NOMO-1 treated with DMSO at 0.1 percent for 48 hours (cell line): Measurements from ENCODE around the gene SCN4B.
A peak's percentile ranks its signal among the peaks of the same experiment; 100 is the strongest.

Experiments used
- DNase-seq: peaks from one replicate; lab custom pipeline; 2025; ENCODE audit not compliant: unreplicated experiment; lab: John Stamatoyannopoulos, UW

The SCN4B gene

GRCh38 chr11:118102721-118103261 is 49.8 kb downstream of the SCN4B start:
- DNase-seq, result no peak

GRCh38 chr11:118100691-118101232 is 51.9 kb downstream of the SCN4B start:
- no peak for DNase-seq

DNA sequence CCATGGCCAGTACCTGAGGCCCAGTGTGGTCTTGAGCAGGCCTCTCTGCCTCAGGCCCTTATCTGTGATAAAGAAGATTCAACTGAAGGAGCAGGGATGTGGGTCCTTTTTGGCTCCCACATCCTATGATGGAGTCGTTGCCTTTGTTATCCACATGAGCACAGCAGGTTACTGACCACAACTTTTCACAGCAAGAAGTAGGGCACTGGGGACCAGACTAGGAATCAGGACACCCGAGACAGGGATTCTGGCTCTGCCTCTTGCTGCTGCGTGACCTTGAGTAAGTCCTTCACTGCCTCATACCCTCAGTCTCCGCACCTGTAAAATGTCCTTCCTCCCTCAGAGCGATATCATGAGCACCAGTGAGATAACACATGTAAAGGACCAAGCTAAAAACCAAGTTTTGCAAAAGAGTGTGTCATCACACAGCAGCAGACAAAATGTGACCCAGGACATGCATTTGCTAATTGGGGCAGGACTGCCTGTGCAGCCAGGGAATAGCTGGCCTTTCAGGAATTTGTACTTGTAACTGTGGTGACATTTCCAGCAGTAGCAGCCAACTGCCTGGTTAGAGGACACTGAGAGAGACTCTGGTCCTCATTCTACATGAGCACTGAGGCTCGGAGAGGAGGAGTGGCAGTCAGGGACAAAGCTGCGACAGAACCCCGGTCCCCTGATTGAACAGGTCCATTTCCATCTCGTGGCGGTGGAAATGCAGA is 52.6 kb downstream of the SCN4B start:
- no peak for DNase-seq

- no peak for DNase-seq
Observed at GRCh38 chr11:118098996-118099837, 53.4 kb downstream of the SCN4B start.

DNA sequence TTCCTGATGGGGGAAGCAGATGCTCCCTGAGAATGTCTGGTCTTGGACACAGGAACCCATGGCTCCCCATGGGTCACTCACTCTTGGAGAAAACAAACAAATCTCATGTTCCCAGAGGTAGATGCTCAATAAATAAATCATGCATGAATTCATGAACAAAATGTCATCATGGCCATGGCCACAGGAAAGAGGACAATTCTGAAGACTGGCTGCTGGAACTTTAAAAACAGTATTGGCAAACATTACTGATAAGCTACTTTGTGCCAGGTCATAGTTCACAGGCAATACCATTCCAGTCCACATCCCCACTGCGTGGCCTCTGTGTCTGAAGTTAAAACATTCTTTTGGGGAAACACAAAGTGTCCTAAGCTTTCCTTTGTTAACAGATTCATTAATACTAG is 56.7 kb downstream of the SCN4B start:
- no peak for DNase-seq

DNA sequence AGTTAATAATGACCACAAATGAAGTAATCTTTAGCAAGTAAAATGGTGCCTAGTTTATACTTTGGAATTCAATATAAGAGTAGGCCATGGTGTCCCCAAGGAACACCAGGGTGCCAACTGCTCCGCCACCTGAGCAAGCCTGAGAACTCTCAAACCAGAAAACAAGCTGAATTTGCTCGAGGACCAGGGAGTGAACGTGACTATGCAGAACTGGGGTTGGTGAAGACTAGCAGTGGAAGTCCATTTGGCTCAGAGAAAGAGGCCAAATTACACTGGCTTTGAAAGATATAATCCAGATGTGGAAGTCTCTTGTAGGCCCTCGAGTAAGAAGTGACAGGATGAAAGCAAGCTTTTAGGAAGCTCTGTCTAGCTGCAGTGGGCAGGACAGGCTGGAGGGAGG is 57.1 kb downstream of the SCN4B start:
- DNase-seq, result no peak

GRCh38 chr11:118092907-118093571 is 59.6 kb downstream of the SCN4B start:
- no peak for DNase-seq

DNA sequence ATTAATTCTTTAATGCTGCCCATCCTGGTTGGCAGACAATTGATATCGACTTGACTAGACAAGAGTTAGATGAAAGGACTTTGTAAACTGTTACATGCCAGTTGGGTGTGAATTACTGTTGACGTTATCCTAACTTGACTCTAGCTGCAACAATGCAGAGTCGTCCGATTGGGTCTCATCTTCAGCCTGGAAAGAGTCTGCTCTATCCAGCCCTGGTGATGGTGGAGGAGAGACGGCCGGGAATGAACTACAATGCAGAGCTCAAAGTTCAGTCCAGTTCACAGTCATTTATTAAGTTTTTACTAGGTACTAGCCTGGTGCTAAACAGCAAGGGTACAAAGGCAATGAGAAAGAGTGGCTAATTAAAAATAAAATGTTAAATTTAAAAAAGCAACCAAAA is 60.9 kb downstream of the SCN4B start:
- DNase-seq, result no peak

DNA sequence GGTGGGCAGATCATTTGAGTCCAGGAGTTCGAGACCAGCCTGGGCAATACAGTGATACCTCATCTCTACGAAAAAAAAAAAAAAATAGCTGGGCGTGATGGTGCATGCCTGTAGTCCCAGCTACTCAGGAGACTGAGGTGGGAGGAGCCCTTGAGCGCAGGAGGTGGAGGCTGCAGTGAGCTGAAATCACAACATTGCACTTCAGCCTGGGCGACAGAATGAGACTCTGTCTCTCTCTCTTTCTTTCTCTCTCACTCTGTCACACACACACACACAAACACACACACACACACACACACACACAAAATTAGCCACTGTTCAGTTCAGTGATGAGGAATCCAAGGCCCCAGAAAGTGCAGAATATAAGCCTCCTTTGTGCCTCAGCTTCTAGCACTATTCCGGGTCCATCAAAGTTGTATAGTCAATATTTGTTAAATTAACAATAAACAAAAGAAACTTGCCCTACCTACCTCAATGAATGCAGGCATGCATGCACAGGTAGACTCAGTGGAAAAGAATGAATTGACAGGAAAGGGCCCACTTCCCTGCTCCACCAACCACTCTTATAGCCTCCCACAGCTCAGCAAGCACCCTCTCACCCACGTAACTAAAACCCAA is 62.0 kb downstream of the SCN4B start:
- no peak for DNase-seq

- DNase-seq, result peak; percentile 97
Observed at GRCh38 chr11:118088531-118088930, 64.1 kb downstream of the SCN4B start.

DNA sequence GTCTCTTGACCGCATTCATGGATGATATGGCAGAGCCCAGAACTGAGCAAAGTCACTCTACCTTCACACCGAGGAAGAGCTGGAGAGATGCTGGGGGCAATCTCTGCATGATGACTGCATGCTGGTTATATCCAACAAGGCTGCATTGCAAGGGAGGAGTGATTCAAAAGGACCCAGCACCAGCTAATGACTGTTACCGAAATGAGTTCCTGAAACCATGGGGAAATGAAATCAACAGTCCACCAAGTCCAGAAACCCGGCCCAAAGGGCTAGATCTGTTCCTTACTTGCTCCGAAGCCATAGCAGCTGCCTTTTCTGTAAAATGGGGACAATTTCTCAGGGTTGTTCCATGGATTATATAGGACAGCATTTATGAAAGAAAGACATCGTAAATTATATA is 64.7 kb downstream of the SCN4B start:
- no peak for DNase-seq

- no peak for DNase-seq
Observed at GRCh38 chr11:118086913-118087768, 65.5 kb downstream of the SCN4B start, which contains the start of gene SMIM35. TSS of gene SMIM35 (minus strand) at chr11:118086963. CDS start at chr11:118086757, 206 bp downstream.

- no peak for DNase-seq
Observed at GRCh38 chr11:118084656-118085055, 68.0 kb downstream of the SCN4B start.

DNA sequence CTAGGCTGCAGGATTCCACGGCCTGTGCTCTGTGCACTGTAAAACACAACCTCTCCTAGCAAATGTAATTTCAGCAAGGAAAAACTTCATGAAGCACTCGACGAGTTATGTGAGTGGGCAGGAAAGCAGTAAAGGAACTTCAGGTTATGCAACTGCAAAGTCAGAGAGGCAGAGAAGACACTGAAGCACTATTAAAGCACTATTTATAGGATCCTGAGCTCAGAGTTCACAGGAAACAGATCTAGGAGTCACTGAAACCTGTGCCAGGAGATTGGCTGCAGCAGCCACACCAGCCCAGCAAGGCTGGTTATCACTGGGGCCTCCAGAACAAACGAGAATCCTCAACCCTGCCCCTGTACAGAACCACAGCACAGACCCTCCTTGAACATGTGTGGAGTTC is 68.4 kb downstream of the SCN4B start:
- peak; percentile 97 for DNase-seq
